Measurements from ENCODE around the gene CGB7.

The CGB7 gene

GRCh38 chr19:49014870-49015255, 42.7 kb downstream of the CGB7 start:
- no peak for DNase-seq

GRCh38 chr19:49014123-49014869, 43.3 kb downstream of the CGB7 start:
- DNase-seq = no peak

- DNase-seq = no peak
These were observed 46.4 kb downstream of the CGB7 start for GRCh38 chr19:49011194-49011593.

- no peak for DNase-seq
These were observed 47.1 kb downstream of the CGB7 start for GRCh38 chr19:49010453-49010852.

GRCh38 chr19:49009828-49010227, 47.7 kb downstream of the CGB7 start:
- DNase-seq = no peak

- no peak for DNase-seq
These were observed 50.6 kb downstream of the CGB7 start for GRCh38 chr19:49006905-49007304.

GRCh38 chr19:49004964-49005614, 52.5 kb downstream of the CGB7 start:
- DNase-seq = no peak

All from activated gamma-delta T cell treated with Interleukin-2 at 50 U/mL for 16 hours (primary cell).